ENCODE data around the gene POLR1A. TPM values are rescaled to one million over a fixed set of nuclear protein-coding genes. Genes with fewer than 3 reads are reported as not detected.

The POLR1A gene
- total RNA-seq, 2 experiments from 2014 or later, result 13.1 to 13.4 TPM

DNA sequence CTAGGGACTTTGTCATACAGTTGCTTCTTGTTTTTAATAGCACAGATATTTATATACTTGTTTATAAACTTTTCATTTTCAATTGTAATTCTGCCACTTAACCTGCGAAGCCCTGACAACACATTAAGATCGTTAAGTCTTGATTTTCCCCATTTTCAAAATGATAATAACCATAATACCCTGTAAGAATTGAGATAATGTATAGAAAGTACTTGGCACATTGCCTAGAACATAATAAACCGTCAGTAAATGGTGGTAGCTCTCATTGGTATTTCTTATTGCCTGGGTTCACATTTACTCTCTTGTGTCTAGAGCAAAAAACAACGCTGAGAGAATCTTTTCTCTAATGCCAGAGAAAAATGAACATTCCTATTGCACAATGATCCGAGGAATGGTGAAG, 19.0 kb upstream of the POLR1A start:
- no peaks in the 10 kb centered on the region for H3K9me3 ChIP-seq (ENCODE audit: control insufficient read depth in 1 of 2, insufficient read depth in 1 of 2, low read length in 2 of 2)
- H3K27ac ChIP-seq (ENCODE audit: low read depth in 1 of 2, low read length in 2 of 2), result no peak overlapping the region
- DNase-seq (no peak), ATAC-seq (ENCODE audit: poor library complexity) (no peak)
- TF ChIP-seq, protein P1, sequence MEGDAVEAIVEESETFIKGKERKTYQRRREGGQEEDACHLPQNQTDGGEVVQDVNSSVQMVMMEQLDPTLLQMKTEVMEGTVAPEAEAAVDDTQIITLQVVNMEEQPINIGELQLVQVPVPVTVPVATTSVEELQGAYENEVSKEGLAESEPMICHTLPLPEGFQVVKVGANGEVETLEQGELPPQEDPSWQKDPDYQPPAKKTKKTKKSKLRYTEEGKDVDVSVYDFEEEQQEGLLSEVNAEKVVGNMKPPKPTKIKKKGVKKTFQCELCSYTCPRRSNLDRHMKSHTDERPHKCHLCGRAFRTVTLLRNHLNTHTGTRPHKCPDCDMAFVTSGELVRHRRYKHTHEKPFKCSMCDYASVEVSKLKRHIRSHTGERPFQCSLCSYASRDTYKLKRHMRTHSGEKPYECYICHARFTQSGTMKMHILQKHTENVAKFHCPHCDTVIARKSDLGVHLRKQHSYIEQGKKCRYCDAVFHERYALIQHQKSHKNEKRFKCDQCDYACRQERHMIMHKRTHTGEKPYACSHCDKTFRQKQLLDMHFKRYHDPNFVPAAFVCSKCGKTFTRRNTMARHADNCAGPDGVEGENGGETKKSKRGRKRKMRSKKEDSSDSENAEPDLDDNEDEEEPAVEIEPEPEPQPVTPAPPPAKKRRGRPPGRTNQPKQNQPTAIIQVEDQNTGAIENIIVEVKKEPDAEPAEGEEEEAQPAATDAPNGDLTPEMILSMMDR (IDR thresholded peaks at IDR 0.05), result no peak
- intact Hi-C loops (cut with DNase I, micrococcal nuclease), result loop anchor here in 1 of 2 experiments (5.0 kb wide), 1 partner anchor 38 kb away; no protein-coding TSS in a partner anchor
- peaks cover 98% of the 10 kb centered on the region for H3K36me3 ChIP-seq (ENCODE audit: insufficient read depth, low read length)
- H3K27me3 Mint-ChIP-seq, result no peaks in the 10 kb centered on the region
- POLR2A ChIA-PET, result no interaction called here
- no peaks in the 10 kb centered on the region for H3K27me3 ChIP-seq (ENCODE audit: control insufficient read depth in 1 of 2, insufficient read depth in 2 of 2, low read length in 2 of 2)
- peaks cover 98% of the 10 kb centered on the region for H3K36me3 Mint-ChIP-seq (ENCODE audit: low read depth)
- H3K4me1 ChIP-seq (ENCODE audit: insufficient read depth, low read length), result no peaks in the 10 kb centered on the region
- no peak overlapping the region for H3K4me3 ChIP-seq (ENCODE audit: low read length)
- H3K27ac Mint-ChIP-seq, result no peak overlapping the region
- CTCF ChIA-PET, result no interaction called here
- no peaks in the 10 kb centered on the region for H3K9me3 Mint-ChIP-seq
- no peak overlapping the region for H3K4me3 Mint-ChIP-seq
- H3K4me1 Mint-ChIP-seq (ENCODE audit: low read depth), result no peaks in the 10 kb centered on the region

DNA sequence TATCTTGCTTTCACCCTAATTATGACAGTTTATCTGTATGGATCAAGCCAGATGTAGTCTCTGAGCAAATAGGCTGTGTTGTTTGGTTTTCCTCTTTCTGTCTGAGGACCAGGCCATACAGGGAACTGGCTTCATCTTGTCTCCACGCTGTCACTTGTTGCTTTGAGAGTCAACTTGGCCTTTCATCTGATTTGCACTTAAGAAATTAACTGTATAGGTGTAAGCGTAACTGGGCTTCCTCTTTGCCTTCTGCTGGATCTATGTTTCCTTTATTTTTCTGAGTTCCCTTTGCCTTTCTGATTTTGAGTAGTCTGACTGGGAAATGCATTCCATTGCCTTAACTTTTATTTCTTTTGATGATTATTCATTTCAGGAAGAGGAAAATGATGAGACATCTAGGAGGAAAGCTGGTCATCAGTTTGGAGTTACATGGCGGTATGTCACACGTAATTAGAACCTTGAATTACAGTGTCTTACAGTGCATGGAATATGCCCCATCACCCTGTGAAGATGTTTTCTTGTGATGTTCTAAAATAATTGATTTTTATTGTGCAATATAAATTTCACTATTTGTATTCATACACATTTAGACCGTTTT, 17.7 kb upstream of the POLR1A start:
- TF ChIP-seq, protein P1 (IDR thresholded peaks at IDR 0.05), result no peak
- ChIA-PET POLR2A (no interaction called here), CTCF (no interaction called here)
- Histone ChIP-seq H3K9me3 (ENCODE audit: control insufficient read depth in 1 of 2, insufficient read depth in 1 of 2, low read length in 2 of 2) (no peaks in the 10 kb centered on the region), H3K36me3 (ENCODE audit: insufficient read depth, low read length) (peaks cover 97% of the 10 kb centered on the region), H3K4me1 (ENCODE audit: insufficient read depth, low read length) (no peaks in the 10 kb centered on the region), H3K27me3 (ENCODE audit: control insufficient read depth in 1 of 2, insufficient read depth in 2 of 2, low read length in 2 of 2) (no peaks in the 10 kb centered on the region), H3K27ac (ENCODE audit: low read depth in 1 of 2, low read length in 2 of 2) (no peak overlapping the region), H3K4me3 (ENCODE audit: low read length) (no peak overlapping the region)
- no peaks in the 10 kb centered on the region for H3K27me3 Mint-ChIP-seq
- H3K4me3 Mint-ChIP-seq, result no peak overlapping the region
- H3K9me3 Mint-ChIP-seq, result no peaks in the 10 kb centered on the region
- DNase-seq (no peak), ATAC-seq (ENCODE audit: poor library complexity) (no peak)
- no peak overlapping the region for H3K27ac Mint-ChIP-seq
- H3K36me3 Mint-ChIP-seq (ENCODE audit: low read depth), result peaks cover 98% of the 10 kb centered on the region
- H3K4me1 Mint-ChIP-seq (ENCODE audit: low read depth), result no peaks in the 10 kb centered on the region
- intact Hi-C loops (cut with DNase I, micrococcal nuclease), result no loop called here

DNA sequence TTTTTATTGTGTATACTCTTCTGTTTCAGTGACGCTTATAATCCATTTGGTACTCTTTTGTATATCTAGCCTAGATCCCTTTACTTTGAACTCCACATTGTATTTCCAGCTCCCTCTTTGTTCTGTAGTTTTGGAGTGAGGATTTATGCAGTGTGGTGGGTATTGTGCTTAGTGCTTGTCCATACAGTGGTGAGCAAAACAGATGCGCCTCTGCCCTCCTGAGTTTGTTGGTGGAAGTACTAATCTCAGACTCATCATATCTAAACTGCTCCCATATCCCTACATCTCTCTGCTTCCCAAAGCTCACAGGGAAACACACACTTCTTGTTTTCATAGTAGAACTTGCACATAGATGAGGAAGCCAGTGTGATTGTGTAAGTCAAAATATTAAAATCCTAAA, 12.4 kb upstream of the POLR1A start:
- Mint-ChIP-seq H3K27ac (no peak overlapping the region), H3K36me3 (ENCODE audit: low read depth) (peaks cover 94% of the 10 kb centered on the region), H3K4me3 (no peak overlapping the region), H3K27me3 (no peaks in the 10 kb centered on the region), H3K9me3 (no peaks in the 10 kb centered on the region), H3K4me1 (ENCODE audit: low read depth) (peaks cover 8% of the 10 kb centered on the region)
- DNase-seq (no peak), ATAC-seq (ENCODE audit: poor library complexity) (no peak)
- intact Hi-C loops (cut with DNase I, micrococcal nuclease), result no loop called here
- Histone ChIP-seq H3K27me3 (ENCODE audit: control insufficient read depth in 1 of 2, insufficient read depth in 2 of 2, low read length in 2 of 2) (no peaks in the 10 kb centered on the region), H3K4me3 (ENCODE audit: low read length) (no peak overlapping the region), H3K9me3 (ENCODE audit: control insufficient read depth in 1 of 2, insufficient read depth in 1 of 2, low read length in 2 of 2) (no peaks in the 10 kb centered on the region), H3K27ac (ENCODE audit: low read depth in 1 of 2, low read length in 2 of 2) (no peak overlapping the region), H3K36me3 (ENCODE audit: insufficient read depth, low read length) (peaks cover 94% of the 10 kb centered on the region), H3K4me1 (ENCODE audit: insufficient read depth, low read length) (no peaks in the 10 kb centered on the region)
- TF ChIP-seq, protein P1 (IDR thresholded peaks at IDR 0.05), result no peak
- ChIA-PET CTCF (no interaction called here), POLR2A (interaction anchor here (2.0 kb wide), 1 partner anchor 12 kb away, joined by 8 read pairs; the partner anchor contains the start of genes POLR1A and PTCD3)

Data from CD4-positive, alpha-beta T cell (primary cell).